Mesothelial cell of epicardium (in vitro differentiated cells): ENCODE results near the gene PKNOX2. TPM values are rescaled to one million over a fixed set of nuclear protein-coding genes. Genes with fewer than 3 reads are reported as not detected.

ENCODE experiments used
- DNase-seq, 2 experiments: peaks; one replicate each; pipeline ENCODE4 v3.0.0; 2021; ENCODE audit warnings: low spot score in 2 of 2; ENCODE audit not compliant: unreplicated experiment in 2 of 2
- H3K27ac Mint-ChIP-seq: 2 replicates; pipeline ENCODE4 v1.8.0; 2021; ENCODE audit warnings: mixed read lengths
- H3K27me3 Mint-ChIP-seq: 2 replicates; pipeline ENCODE4 v1.8.0; 2021; ENCODE audit warnings: low read depth, mixed read lengths
- H3K36me3 Mint-ChIP-seq: 2 replicates; pipeline ENCODE4 v1.8.0; 2021; ENCODE audit warnings: mixed read lengths
- H3K4me1 Mint-ChIP-seq: 2 replicates; pipeline ENCODE4 v1.8.0; 2021; ENCODE audit warnings: mixed read lengths
- H3K4me3 Mint-ChIP-seq: 2 replicates; pipeline ENCODE4 v1.8.0; 2021; ENCODE audit warnings: mild to moderate bottlenecking, moderate library complexity, mixed read lengths
- H3K9me3 Mint-ChIP-seq: 2 replicates; pipeline ENCODE4 v1.8.0; 2021; ENCODE audit warnings: mixed read lengths
- CTCF ChIP-seq: fragments of 200-600 bp; sonication (generic); IDR thresholded peaks from one replicate; pipeline ENCODE4 v1.5.0; 2021; ENCODE audit warnings: antibody characterized with exemption; ENCODE audit not compliant: unreplicated experiment
- total RNA-seq: library from RNA; stranded (reverse); gene quantifications from 3 replicates; pipeline ENCODE4 v1.2.1, GENCODE V29; 2021

The PKNOX2 gene
- total RNA-seq, 1 donor from 2014 or later, result 22.2 TPM

GRCh38 chr11:125290263-125290662, 125.7 kb downstream of the PKNOX2 start:
- peaks cover 45% of the 10 kb centered on the region for H3K4me1 Mint-ChIP-seq
- H3K36me3 Mint-ChIP-seq, result no peaks in the 10 kb centered on the region
- DNase-seq, result no peak
- no peak overlapping the region for H3K27ac Mint-ChIP-seq
- H3K9me3 Mint-ChIP-seq, result no peaks in the 10 kb centered on the region
- H3K27me3 Mint-ChIP-seq, result peaks cover 3% of the 10 kb centered on the region
- no peak for TF ChIP-seq CTCF
- no peak overlapping the region for H3K4me3 Mint-ChIP-seq

DNA sequence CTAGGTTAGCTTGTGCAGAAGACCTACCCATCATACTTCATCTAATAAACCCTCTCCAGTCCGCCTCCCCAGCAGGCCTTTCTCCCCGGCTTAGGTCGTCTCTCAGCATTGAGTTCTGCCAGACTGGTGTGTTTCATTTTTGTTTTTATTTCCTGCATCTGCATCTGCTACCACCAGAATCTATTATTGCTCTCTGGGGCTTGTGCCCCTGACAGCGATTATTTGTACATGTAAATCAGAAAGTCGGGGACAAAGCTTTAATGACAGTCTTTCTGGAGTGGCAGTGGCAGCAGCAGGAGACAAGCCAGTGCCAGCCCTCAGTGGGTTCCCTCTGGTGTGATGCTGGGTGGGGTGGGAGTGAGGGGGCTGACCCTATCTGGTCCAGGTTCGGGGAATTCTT, 127.5 kb downstream of the PKNOX2 start:
- Mint-ChIP-seq H3K4me1 (peaks cover 46% of the 10 kb centered on the region), H3K36me3 (no peaks in the 10 kb centered on the region)

GRCh38 chr11:125293596-125293995, 129.0 kb downstream of the PKNOX2 start:
- no peak for TF ChIP-seq CTCF
- Mint-ChIP-seq H3K27ac (no peak overlapping the region), H3K36me3 (no peaks in the 10 kb centered on the region), H3K4me1 (peaks cover 31% of the 10 kb centered on the region), H3K4me3 (no peak overlapping the region), H3K9me3 (no peaks in the 10 kb centered on the region), H3K27me3 (peaks cover 4% of the 10 kb centered on the region)
- no peak for DNase-seq

More for the DNA sequence above, 127.5 kb downstream of the PKNOX2 start:
- DNase-seq, result no peak
- Mint-ChIP-seq H3K27ac (no peak overlapping the region), H3K9me3 (no peaks in the 10 kb centered on the region), H3K27me3 (peaks cover 3% of the 10 kb centered on the region), H3K4me3 (no peak overlapping the region)
- TF ChIP-seq CTCF, result no peak

DNA sequence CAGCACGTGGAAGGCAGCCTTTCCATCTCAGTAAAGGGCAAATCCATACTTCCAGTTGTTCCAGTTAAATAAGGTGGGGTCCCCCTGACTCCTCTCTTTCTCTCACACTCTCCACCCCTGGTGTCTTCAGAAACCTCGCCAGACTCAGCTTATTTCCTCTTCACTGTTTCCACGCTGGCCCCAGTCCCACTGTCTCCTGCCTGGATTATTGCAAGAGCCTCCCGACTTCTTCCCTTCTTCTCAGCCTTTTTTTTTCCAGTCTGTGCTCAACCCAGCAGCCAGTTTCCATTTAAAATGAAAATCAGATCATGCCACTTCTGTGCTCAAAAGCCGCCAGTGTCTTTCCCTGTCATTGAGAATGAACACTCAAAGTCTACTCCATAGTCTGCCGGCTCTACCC, 131.4 kb downstream of the PKNOX2 start:
- no peak for DNase-seq
- Mint-ChIP-seq H3K36me3 (no peaks in the 10 kb centered on the region), H3K4me3 (no peak overlapping the region), H3K4me1 (peaks cover 19% of the 10 kb centered on the region), H3K9me3 (no peaks in the 10 kb centered on the region), H3K27ac (peak overlapping the region; percentile 49), H3K27me3 (peaks cover 4% of the 10 kb centered on the region)
- no peak for TF ChIP-seq CTCF

DNA sequence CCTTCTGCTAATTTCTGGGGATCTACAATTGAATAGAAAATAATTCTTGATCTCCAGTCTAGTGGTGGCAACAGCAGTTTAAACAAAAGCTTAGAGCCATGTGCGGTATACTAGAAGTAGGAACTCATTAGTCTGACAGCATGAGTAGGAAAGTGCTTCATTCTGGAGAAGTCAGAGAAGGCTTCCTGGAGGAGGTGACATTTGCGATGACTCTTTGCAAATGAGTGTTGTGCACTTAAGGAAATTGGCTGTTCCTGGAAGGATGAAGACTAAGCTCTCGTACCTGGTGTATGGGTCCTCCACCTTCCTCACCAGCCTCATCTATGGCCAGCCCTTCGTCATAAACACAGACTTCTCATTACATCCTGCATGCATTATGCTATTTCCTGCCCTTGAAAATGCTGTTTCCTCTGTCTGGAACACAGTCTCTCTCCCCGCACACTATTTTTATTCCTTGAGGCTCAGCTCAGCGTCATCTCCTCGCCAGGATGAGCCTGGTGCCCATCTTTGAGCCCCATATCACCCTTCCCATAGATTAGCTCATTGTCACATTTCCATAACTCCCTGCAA, 132.9 kb downstream of the PKNOX2 start:
- Mint-ChIP-seq H3K27me3 (peaks cover 4% of the 10 kb centered on the region), H3K9me3 (no peaks in the 10 kb centered on the region), H3K36me3 (no peaks in the 10 kb centered on the region), H3K4me1 (peaks cover 24% of the 10 kb centered on the region), H3K4me3 (no peak overlapping the region), H3K27ac (no peak overlapping the region)
- DNase-seq, result no peak
- TF ChIP-seq CTCF, result no peak
